DMS79 treated with DMSO at 0.1 percent for 48 hours (cell line): Measurements from ENCODE around the gene HLA-DPA1.
"Not testable (repeated sequence)": the region's sequence is repeated elsewhere in the genome, so short reads cannot be mapped to it uniquely, and the experiment has no call there.

Experiments used
- DNase-seq: peaks from one replicate; lab custom pipeline; 2025; lab: John Stamatoyannopoulos, UW

HLA-DPA1 gene

GRCh38 chr6:33073431-33073871 is at the start of gene HLA-DPA1:
TSS of gene HLA-DPA1 (minus strand) at chr6:33073649.
- DNase-seq, result no peak

GRCh38 chr6:33123181-33123580 is 49.7 kb upstream of the HLA-DPA1 start:
- DNase-seq, result no peak

- no peak for DNase-seq
Measured at GRCh38 chr6:33120001-33120400, 46.6 kb upstream of the HLA-DPA1 start.

DNA sequence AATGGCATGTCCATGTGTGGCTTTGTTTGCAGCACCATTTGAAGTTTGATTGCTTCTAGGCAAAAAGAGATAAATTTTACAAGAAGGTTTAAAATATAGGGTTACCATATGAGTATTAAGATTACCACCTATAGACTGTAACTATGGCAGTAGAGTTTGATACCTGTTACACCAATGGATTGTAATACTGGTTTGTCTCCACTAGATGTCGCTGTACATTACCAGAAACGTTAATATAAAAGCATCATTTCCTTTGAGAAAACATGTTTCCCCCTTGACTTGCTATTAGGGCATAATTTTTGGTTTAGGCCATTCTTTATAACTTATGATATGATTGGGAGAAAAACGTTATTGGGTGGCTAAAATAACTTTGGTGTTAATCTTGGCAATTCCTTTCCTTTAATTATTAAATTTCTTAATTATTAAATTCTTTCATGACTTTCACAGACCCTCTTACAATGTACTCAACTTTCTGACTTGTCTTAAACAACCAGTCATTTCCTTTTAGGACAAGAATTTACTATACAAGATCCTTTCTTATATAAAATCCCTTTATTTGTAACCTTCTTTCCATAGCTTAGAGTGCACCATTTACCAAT is 45.2 kb upstream of the HLA-DPA1 start:
- DNase-seq, result peak; percentile 45

- DNase-seq, result no peak
Measured at GRCh38 chr6:33117811-33118277, 44.4 kb upstream of the HLA-DPA1 start.

DNA sequence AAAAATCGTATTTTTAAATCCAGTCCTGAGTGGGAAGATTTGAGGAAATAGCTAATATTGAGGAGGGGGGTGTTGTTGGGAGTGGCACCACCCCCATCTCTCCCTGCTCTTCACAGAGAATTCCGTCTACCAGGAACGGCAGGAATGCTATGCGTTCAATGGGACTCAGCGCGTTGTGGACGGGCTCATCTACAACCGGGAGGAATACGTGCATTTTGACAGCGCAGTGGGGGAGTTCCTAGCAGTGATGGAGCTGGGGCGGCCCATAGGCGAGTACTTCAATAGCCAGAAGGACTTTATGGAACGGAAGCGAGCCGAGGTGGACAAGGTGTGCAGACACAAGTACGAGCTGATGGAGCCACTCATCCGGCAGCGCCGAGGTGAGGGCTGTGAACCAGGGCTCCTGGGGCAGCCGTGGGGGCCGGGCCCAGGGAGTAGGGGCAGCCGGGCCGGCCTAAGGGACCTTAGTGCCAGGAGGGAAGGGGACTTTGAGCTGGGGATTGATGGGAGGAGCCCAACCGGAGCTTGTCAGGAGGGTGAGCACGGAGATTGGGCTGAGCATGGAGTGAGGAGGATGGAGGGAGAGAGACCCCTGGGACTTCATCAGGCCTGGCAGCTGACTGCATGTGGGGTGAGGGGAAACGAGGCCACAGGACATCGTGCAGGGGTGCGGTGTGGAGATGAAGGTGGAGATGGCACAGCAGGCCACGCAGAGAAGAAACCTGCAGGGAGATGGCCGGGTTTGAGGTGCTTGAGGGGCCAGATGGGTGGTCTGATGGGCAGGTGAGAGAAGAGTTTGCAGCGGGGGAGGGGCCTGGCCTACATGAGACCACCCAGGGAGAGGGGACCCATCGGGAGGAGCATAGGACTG is 43.6 kb upstream of the HLA-DPA1 start:
- no peak for DNase-seq

DNA sequence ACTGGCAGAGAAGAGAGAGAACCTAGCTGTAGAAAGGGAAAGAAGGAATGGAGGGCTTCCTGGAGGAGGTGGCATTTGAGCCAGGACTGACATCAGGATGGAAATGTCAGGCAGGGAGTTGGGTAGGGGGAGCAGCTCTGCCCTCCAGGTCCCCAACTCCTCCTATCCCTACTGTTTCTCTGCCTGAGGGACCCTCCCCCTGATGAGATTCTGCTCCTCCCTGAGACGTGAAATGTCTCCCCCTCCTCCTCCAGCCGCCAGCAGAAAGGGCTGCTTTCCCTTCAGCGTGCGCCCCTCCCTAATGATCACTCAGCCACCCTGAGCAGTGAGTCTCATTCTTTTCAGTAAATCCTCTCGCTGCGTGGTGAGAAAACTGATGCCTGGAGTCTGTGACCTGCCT is 43.0 kb upstream of the HLA-DPA1 start:
- DNase-seq, result no peak

GRCh38 chr6:33114406-33114805 is 41.0 kb upstream of the HLA-DPA1 start:
- DNase-seq, result no peak

- no peak for DNase-seq
Measured at GRCh38 chr6:33113755-33114154, 40.3 kb upstream of the HLA-DPA1 start.

- DNase-seq, result no peak
Measured at GRCh38 chr6:33112148-33112547, 38.7 kb upstream of the HLA-DPA1 start.

DNA sequence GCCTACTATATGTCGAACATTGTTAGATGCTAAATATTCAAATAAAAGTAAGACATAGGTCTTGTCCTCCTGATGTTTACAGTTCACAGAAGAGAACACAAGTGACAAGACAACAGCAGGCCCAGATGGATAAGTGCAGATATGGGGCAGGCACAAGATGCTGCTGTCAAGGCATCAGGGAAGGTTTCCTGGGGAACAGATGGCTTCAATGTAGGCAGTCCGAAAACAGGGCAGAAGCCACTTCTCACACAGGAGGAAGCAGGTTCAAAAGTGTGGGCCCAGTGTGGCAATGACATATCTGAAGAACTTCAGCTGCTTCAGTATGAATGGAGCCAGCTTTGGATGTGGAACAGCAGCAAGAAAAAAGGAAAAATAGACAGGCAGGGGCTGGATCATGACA is 34.9 kb upstream of the HLA-DPA1 start:
- no peak for DNase-seq

DNA sequence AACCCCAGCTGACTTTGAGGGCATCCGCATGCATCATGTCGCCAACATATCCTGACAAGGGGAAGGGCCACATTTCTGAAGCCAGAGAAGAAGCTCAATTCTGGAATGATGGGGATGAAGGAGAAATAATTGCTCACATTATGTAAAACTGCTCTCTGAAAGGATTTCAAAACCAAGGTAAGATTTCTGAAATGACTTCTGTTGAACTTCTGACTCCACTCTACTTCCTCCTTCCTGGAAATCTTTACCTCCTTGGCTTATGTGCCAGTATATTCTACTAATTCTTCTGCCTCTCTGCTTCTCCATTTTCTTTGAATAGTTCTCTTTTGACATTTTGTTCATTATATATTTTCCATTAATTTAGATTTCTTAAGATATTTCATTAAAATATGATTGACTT is 34.2 kb upstream of the HLA-DPA1 start:
- no peak for DNase-seq

GRCh38 chr6:33105916-33106871 is 32.7 kb upstream of the HLA-DPA1 start:
- no peak for DNase-seq

GRCh38 chr6:33105386-33105785 is 31.9 kb upstream of the HLA-DPA1 start:
- DNase-seq, result no peak

DNA sequence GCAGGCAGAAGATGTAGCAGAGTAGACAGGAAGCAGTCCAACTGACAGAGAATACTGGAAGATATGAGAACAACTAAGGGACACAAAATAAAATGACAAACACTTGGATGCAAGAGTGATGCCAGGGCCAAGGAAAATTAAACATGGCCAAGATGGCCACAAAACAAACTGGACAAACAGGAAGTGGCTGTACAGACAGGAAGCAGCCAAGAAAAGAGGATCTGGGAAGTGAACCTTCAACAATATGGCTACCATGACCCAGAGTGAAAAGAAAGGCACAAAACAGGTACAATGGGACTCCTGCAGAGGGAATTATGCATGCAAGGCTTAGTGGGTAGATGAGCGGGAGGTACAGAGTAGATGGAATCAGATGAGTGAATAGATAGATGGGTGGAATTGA is 31.4 kb upstream of the HLA-DPA1 start:
- no peak for DNase-seq

GRCh38 chr6:33103776-33104175 is 30.3 kb upstream of the HLA-DPA1 start:
- no peak for DNase-seq

- DNase-seq, result not testable (repeated sequence)
Measured at GRCh38 chr6:33101121-33101737, 27.8 kb upstream of the HLA-DPA1 start.

- no peak for DNase-seq
Measured at GRCh38 chr6:33095681-33096080, 22.2 kb upstream of the HLA-DPA1 start.

- DNase-seq, result no peak
Measured at GRCh38 chr6:33093855-33094254, 20.4 kb upstream of the HLA-DPA1 start.

- DNase-seq, result no peak
Measured at GRCh38 chr6:33092385-33092784, 18.9 kb upstream of the HLA-DPA1 start.

DNA sequence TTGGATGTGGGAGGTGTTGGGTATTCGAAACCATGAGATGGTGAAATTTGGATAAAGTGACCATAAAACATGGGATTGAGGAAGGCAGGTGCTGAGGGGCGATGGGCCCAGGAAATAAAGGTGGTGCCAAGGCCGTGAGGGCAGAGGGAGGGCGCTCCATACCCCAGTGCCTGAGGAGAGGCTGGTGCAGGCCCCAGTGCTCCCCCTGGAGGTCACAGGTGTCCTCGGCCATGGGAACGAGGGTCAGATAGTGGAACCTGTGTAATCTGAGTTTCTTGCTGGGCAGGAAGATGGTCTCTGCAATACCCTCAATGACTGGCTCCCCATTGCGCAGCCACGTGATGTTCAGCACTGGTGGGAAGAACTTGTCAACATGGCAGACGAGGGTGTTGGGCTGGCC is 18.5 kb upstream of the HLA-DPA1 start:
- DNase-seq, result no peak
